Ovary (tissue), 9 donors: Measurements from ENCODE around the gene MED26. TPM values are rescaled to one million over a fixed set of nuclear protein-coding genes. Genes with fewer than 3 reads are reported as not detected.

Experiments used
- DNase-seq, 5 donors: peaks; one replicate each; pipeline ENCODE4 v3.0.0-alpha.2; 2019 to 2020
- H3K27ac ChIP-seq, 2 donors: fragments of 200-600 bp; one replicate each; pipeline versions ENCODE4 v1.5.1 to v1.8.0; 2019 to 2022
- H3K27me3 ChIP-seq: fragments of 200-600 bp; one replicate; pipeline ENCODE4 v1.8.0; 2022
- H3K36me3 ChIP-seq: fragments of 200-600 bp; sonication (generic); one replicate; pipeline ENCODE4 v1.5.1; 2019
- H3K4me1 ChIP-seq: one replicate; pipeline ENCODE4 v1.8.1; 2013; ENCODE audit warnings: mild to moderate bottlenecking, moderate library complexity; ENCODE audit not compliant: insufficient read depth
- H3K4me3 ChIP-seq: fragments of 200-600 bp; sonication (generic); one replicate; pipeline ENCODE4 v1.5.1; 2017
- H3K9me3 ChIP-seq, 2 donors: fragments of 200-600 bp in 1 of 2; sonication (generic) in 1 of 2; one replicate each; pipeline versions ENCODE4 v1.5.1 to v1.8.1; 2013 to 2019; ENCODE audit warnings: mild to moderate bottlenecking in 1 of 2, moderate library complexity in 1 of 2
- EP300 ChIP-seq: sonication (generic); formaldehyde crosslinking; IDR thresholded peaks from one replicate; pipeline ENCODE4 v1.6.1; 2017; ENCODE audit warnings: antibody characterized with exemption
- POLR2A ChIP-seq: fragments of 450-650 bp; IDR thresholded peaks from one replicate; pipeline ENCODE4 v1.6.1; 2017; ENCODE audit warnings: antibody characterized with exemption, mild to moderate bottlenecking, moderate library complexity
- WGBS, 3 donors: extraction: QIAGEN DNeasy Blood & Tissue Kit in 1 of 3; methylation state at CpG; one replicate each; pipeline versions ENCODE4 v1.1.5 to v1.1.7; 2013 to 2017; 5-methylcytosine and 5-hydroxymethylcytosine counted together
- intact Hi-C, 4 donors: fragments of 100-400 bp; cut with DNase I; formaldehyde crosslinking; loops; one replicate each; pipeline versions ENCODE4 v1.11.0 to v1.15.1; 2022 to 2023
- polyA plus RNA-seq, 2 donors: library from polyadenylated mRNA; stranded (reverse); fragments of 200-250 nt in 1 of 2; fragments of 350-450 nt in 1 of 2; fragmentation: Illumina TruSeq in 1 of 2; extraction: RNeasy Lipid Tissue Mini Kit (QIAGEN cat#74804) in 1 of 2; gene quantifications; one replicate each; pipeline ENCODE4 v1.2.3, GENCODE V29; 2013 to 2014
- total RNA-seq, 7 donors: library from RNA; depleted of rRNA in 2 of 7; stranded (reverse); fragments of >200 nt in 2 of 7; fragmentation: NEBNext Ultra II Directional in 3 of 7; extraction: Animal tissue kit (Norgen Biotek cat#: 25700) in 3 of 7; gene quantifications; one replicate each; pipeline versions ENCODE4 v1.1.0 to v1.2.4, GENCODE V29; 2016 to 2023
- TF ChIP-seq, protein P1 (sequence below), 3 donors: fragments of 450-650 bp in 2 of 3; fragments of 200-600 bp in 1 of 3; IDR thresholded peaks; one replicate each; pipeline versions ENCODE4 v1.5.1 to v1.8.0; 2016 to 2022; ENCODE audit warnings: antibody characterized with exemption in 3 of 3, mild to moderate bottlenecking in 1 of 3
- donor health status: DM: no; HTN: no; CAD: no; lungs with moderate emphysema.
- donor health status: DM: no; HTN: no; CAD: no.
- donor health status: Bipolar disorder and iron deficiency.
- donor health status: DM: yes; HTN: yes; CAD: no.
- donor health status: DM: no; HTN: no; CAD: no.
- donor health status: DM: yes; HTN: yes; CAD: no.

The MED26 gene
- total and polyA plus RNA-seq, 9 donors, result 3.0 to 13.2 (median 10.8) TPM

DNA sequence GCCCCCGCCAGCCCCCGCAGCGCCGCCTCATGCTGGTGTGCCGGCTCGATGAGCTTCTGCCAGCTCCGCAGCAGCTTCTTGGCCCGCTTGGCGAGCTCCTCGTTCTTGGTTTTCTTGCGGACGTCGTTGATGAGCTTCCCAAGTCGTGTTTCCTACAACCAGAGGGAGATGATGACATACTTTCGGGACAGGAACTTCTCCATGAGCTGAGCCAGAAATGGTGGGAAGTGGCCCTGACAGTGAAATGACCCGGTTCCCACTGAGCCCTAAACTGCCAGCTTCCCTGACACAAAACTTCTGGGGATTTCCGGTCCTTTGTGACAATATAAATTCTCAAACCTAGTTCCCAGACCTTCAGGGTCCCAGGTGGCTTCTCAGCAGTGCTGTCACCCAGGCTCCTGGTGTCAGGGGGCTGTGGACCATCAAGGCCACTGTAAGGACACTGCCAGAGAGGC lies 50.4 kb downstream of the MED26 start:
- Histone ChIP-seq H3K4me1 (peaks cover 8% of the 10 kb centered on the region), H3K9me3 (no peaks in the 10 kb centered on the region), H3K4me3 (no peak overlapping the region), H3K36me3 (no peaks in the 10 kb centered on the region), H3K27ac (no peak overlapping the region), H3K27me3 (no peaks in the 10 kb centered on the region)
- no peak for DNase-seq
- intact Hi-C loops, result loop anchor here in 1 of 4 donors (5.0 kb wide), 1 partner anchor 50 kb away; the partner anchor contains the start of gene MED26
- 72 to 83% (median 83%) methylated on average over 17 of the region's 17 CpGs for WGBS, 3 donors
- TF ChIP-seq, protein P1, sequence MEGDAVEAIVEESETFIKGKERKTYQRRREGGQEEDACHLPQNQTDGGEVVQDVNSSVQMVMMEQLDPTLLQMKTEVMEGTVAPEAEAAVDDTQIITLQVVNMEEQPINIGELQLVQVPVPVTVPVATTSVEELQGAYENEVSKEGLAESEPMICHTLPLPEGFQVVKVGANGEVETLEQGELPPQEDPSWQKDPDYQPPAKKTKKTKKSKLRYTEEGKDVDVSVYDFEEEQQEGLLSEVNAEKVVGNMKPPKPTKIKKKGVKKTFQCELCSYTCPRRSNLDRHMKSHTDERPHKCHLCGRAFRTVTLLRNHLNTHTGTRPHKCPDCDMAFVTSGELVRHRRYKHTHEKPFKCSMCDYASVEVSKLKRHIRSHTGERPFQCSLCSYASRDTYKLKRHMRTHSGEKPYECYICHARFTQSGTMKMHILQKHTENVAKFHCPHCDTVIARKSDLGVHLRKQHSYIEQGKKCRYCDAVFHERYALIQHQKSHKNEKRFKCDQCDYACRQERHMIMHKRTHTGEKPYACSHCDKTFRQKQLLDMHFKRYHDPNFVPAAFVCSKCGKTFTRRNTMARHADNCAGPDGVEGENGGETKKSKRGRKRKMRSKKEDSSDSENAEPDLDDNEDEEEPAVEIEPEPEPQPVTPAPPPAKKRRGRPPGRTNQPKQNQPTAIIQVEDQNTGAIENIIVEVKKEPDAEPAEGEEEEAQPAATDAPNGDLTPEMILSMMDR (IDR thresholded peaks at IDR 0.05), result no peak
- TF ChIP-seq EP300, result no peak
- TF ChIP-seq POLR2A, result no peak

DNA sequence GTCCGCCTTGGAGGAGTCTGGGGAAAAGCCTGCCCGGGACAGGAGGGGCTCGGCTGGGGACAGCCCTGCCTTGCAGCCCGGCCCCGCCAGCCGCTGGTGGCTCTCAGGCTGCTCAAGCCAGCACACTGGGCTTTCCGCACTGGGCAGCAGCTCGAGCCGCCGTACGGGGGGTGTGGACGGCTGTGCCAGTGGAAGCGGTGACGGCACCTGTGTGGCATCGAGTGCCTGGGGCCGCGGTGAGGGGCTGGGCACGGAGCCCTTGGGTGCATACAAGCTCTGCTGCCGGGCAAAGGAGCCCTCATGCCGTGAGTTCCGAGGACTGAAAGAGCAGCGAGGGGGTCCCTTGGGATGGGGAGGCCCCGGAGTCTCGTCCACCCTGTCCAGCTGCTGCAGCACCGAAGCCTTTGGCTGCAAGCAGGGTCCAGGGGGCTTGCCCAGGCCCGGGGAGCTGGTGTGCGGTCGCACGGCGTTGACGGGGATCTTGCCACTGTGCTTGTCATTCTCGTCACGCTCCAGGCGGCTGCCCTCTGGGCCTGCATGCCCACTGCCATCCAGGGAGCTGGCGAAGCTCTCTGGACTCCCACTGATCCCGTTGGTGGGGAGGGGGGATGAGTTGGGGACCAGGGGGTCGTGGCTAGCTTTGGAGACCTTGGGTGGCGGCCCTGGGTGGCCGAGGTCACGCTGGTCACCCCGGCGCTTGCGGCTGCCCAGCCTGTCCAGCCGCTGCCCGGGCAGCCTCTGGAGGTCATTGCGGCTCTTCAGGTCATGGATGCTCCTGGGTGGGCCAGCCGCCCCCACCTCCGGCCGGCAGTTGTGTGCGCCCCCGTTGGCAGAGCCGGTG lies 51.1 kb downstream of the MED26 start:
- no peak overlapping the region for H3K27ac ChIP-seq
- 81 to 88% (median 83%) methylated on average over 41 to 52 of the region's 52 CpGs for WGBS, 3 donors
- DNase-seq, result no peak
- no peaks in the 10 kb centered on the region for H3K27me3 ChIP-seq
- TF ChIP-seq, protein P1 (IDR thresholded peaks at IDR 0.05), result no peak
- no peak for TF ChIP-seq EP300
- peaks cover 8% of the 10 kb centered on the region for H3K4me1 ChIP-seq
- H3K36me3 ChIP-seq, result no peaks in the 10 kb centered on the region
- H3K9me3 ChIP-seq, result no peaks in the 10 kb centered on the region
- H3K4me3 ChIP-seq, result no peak overlapping the region
- intact Hi-C loops, result loop anchor here in 1 of 4 donors (5.0 kb wide), 1 partner anchor 50 kb away; the partner anchor contains the start of gene MED26

DNA sequence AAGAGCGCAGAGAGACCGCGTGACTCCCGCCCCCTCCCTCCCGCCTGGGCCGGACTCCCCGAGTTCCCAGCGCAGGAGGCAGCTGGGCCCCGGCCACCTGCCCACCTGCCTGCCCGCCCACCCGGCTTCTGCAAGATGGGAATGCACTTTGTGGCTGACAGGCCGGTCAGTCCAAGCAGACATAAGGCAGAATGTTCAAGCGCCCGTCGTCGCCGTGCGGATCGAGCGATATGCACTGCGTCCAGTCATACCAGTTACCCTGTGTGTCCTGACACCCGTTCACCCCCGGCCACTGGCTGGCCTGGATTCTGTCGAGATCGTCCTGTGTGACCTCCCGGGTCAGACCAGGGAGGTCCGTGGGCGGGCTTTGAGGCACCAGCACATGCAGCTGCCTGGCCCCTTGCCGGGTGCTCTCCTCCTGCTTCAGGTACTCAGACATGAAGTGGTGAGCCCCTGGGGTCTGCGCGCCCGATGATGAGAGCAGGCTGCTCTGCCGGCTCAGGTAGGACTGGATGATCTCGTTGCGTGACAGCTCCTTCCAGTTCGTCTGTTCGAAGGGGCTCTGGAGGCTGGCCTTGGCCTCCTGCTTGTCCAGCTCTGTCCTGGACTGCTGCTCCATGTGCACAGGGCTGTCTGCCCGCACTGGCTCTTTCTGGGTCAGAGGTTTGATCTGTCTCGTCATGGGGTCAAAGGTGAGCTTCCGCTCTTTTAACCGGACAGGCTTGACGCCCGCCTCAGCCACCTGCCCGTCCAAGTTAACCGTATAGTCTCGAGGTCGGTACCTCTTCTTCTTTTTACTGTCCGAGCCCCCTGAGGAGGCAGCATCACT lies 51.9 kb downstream of the MED26 start:
- Histone ChIP-seq H3K4me3 (no peak overlapping the region), H3K9me3 (no peaks in the 10 kb centered on the region), H3K27me3 (no peaks in the 10 kb centered on the region), H3K4me1 (peaks cover 15% of the 10 kb centered on the region), H3K36me3 (no peaks in the 10 kb centered on the region), H3K27ac (no peak overlapping the region)
- 71 to 79% (median 73%) methylated on average over 43 to 48 of the region's 48 CpGs for WGBS, 3 donors
- no peak for DNase-seq
- TF ChIP-seq, protein P1 (IDR thresholded peaks at IDR 0.05), result no peak
- TF ChIP-seq POLR2A (no peak), EP300 (no peak)
- intact Hi-C loops, result loop anchor here in 1 of 4 donors (5.0 kb wide), 1 partner anchor 51 kb away; the partner anchor contains the start of gene MED26

- Histone ChIP-seq H3K27ac (no peak overlapping the region), H3K36me3 (no peaks in the 10 kb centered on the region), H3K27me3 (no peaks in the 10 kb centered on the region), H3K4me1 (peaks cover 15% of the 10 kb centered on the region), H3K9me3 (no peaks in the 10 kb centered on the region), H3K4me3 (no peak overlapping the region)
- TF ChIP-seq POLR2A (no peak), EP300 (no peak)
- TF ChIP-seq, protein P1 (IDR thresholded peaks at IDR 0.05), result no peak
- no peak for DNase-seq
- intact Hi-C loops, result loop anchor here in 1 of 4 donors (5.0 kb wide), 1 partner anchor 52 kb away; the partner anchor contains the start of gene MED26
- 78 to 96% (median 85%) methylated on average over 2 of the region's 2 CpGs for WGBS, 3 donors
Measured at GRCh38 chr19:16575282-16575681, 52.7 kb downstream of the MED26 start.
